Measurements from ENCODE around the gene NPLOC4. TPM values are rescaled to one million over a fixed set of nuclear protein-coding genes. Genes with fewer than 3 reads are reported as not detected.

NPLOC4 gene
- total and polyA plus RNA-seq, 9 of the 15 experiments (the other 6 are each of a cell fraction or from before 2014, with no cell fraction given), result 1.5 to 116 (median 64.5) TPM

- no peak for TF ChIP-seq ZNF395 (CRISPR knock-in tag; IDR thresholded peaks at IDR 0.05)
- no peak for TF ChIP-seq FIP1L1 (IDR thresholded peaks at IDR 0.05; ENCODE audit: low read depth, low read length, poor library complexity, severe bottlenecking)
- TF ChIP-seq PTTG1 (tag; IDR thresholded peaks at IDR 0.05; ENCODE audit: low read depth), result no peak
- no peak for TF ChIP-seq DPF2 (IDR thresholded peaks at IDR 0.05)
- 0 out of 2 replicates have a peak, but pooled peaks have one; percentile 15 for TF ChIP-seq MTA3 (IDR thresholded peaks at IDR 0.05; ENCODE audit: borderline replicate concordance)
- TF ChIP-seq PHB2 (IDR thresholded peaks at IDR 0.05; ENCODE audit: low read depth), result no peak
- TF ChIP-seq JUN (IDR thresholded peaks at IDR 0.05; ENCODE audit: borderline replicate concordance, low read depth, low read length), result no peak
- TF ChIP-seq JUN (CRISPR knock-in tag; IDR thresholded peaks at IDR 0.05; ENCODE audit: borderline replicate concordance), result no peak
- no peak for TF ChIP-seq TAL1 (IDR thresholded peaks at IDR 0.05)
- TF ChIP-seq MCM5 (IDR thresholded peaks at IDR 0.05; ENCODE audit: low read depth), result no peak
- TF ChIP-seq SETDB1 (IDR thresholded peaks at IDR 0.05; ENCODE audit: low read length), result no peak
- no peak for TF ChIP-seq RREB1 (CRISPR knock-in tag; IDR thresholded peaks at IDR 0.05)
- no peak for TF ChIP-seq HNRNPL (IDR thresholded peaks at IDR 0.05; ENCODE audit: low read depth, low read length)
- TF ChIP-seq GATAD2B (IDR thresholded peaks at IDR 0.05; ENCODE audit: borderline replicate concordance), result no peak
- TF ChIP-seq BRD4 (IDR thresholded peaks at IDR 0.05), result no peak
- no peak for TF ChIP-seq RFX5 (IDR thresholded peaks at IDR 0.05; ENCODE audit: low read depth, low read length)
- TF ChIP-seq MED1 (CRISPR knock-in tag; IDR thresholded peaks at IDR 0.05; ENCODE audit: borderline replicate concordance), result no peak
- TF ChIP-seq POLR2G (IDR thresholded peaks at IDR 0.05; ENCODE audit: low read depth, low read length), result 0 out of 2 replicates have a peak, but pooled peaks have one; percentile 3
- TF ChIP-seq ILF3 (IDR thresholded peaks at IDR 0.05; ENCODE audit: borderline replicate concordance), result peak; percentile 68; the same call in 1 of the 2 replicates
- TF ChIP-seq KAT7 (CRISPR knock-in tag; IDR thresholded peaks at IDR 0.05; ENCODE audit: borderline replicate concordance), result no peak
- TF ChIP-seq SREBF2 (CRISPR knock-in tag; IDR thresholded peaks at IDR 0.05), result no peak
- TF ChIP-seq ZNF253 (CRISPR knock-in tag; conservative IDR thresholded peaks at IDR 0.05), result 0 out of 2 replicates have a peak, but pooled peaks have one; percentile 65
- no peak for TF ChIP-seq PHB (CRISPR knock-in tag; IDR thresholded peaks at IDR 0.05)
- TF ChIP-seq PPARD (CRISPR knock-in tag; IDR thresholded peaks at IDR 0.05), result no peak
Observed at GRCh38 chr17:81509207-81509971, 127.5 kb downstream of the NPLOC4 start (continued).

Measured in K562 (cell line).